Sciatic nerve (tissue), 2 donors: ENCODE results near the gene ZNF622. TPM values are rescaled to one million over a fixed set of nuclear protein-coding genes. Genes with fewer than 3 reads are reported as not detected.

ENCODE experiments used
- ATAC-seq: fragments of 200-7000 bp; cut with Tn5 transposase; one replicate; pipeline ENCODE4 v1.9.1; 2020; ENCODE audit warnings: mild to moderate bottlenecking, moderate library complexity
- DNase-seq: peaks from one replicate; pipeline ENCODE4 v3.0.0-alpha.2; 2020; ENCODE audit warnings: low spot score
- intact Hi-C: fragments of 100-400 bp; cut with DNase I; formaldehyde crosslinking; loops from one replicate; pipeline ENCODE4 v1.14.2; 2022
- total RNA-seq: library from RNA; stranded (reverse); fragmentation: NEBNext Ultra II Directional; extraction: Animal tissue kit (Norgen Biotek cat#: 25700); gene quantifications from one replicate; pipeline ENCODE4 v1.2.1, GENCODE V29; 2021
- donor health status: DM: no; HTN: no; CAD: no.
- donor health status: DM: no; HTN: no; CAD: no.

ZNF622 gene
- total RNA-seq, result 20.4 TPM

- peak; percentile 98 for ATAC-seq
- intact Hi-C loops, result no loop called here
- DNase-seq, result peak; percentile 93
These were observed at the start of gene ZNF622 for GRCh38 chr5:16465544-16466432. Gene ZNF622 (minus strand): TSS chr5:16465800. CDS start chr5:16465665, 135 bp downstream.

- ATAC-seq (no peak), DNase-seq (no peak)
- intact Hi-C loops, result no loop called here
These were observed 44.5 kb upstream of the ZNF622 start for GRCh38 chr5:16510098-16510497.

GRCh38 chr5:16508730-16509531, 43.3 kb upstream of the ZNF622 start:
- ATAC-seq, result peak; percentile 86
- no peak for DNase-seq
- intact Hi-C loops, result no loop called here

- DNase-seq (no peak), ATAC-seq (no peak)
- intact Hi-C loops, result no loop called here
These were observed 42.1 kb upstream of the ZNF622 start for GRCh38 chr5:16507716-16508115.

- intact Hi-C loops, result no loop called here
- no peak for DNase-seq
- ATAC-seq, result no peak
These were observed 40.3 kb upstream of the ZNF622 start for GRCh38 chr5:16505904-16506303.

GRCh38 chr5:16505140-16505891, 39.7 kb upstream of the ZNF622 start:
- intact Hi-C loops, result no loop called here
- ATAC-seq, result no peak
- DNase-seq, result no peak

- intact Hi-C loops, result no loop called here
- DNase-seq, result no peak
- no peak for ATAC-seq
These were observed 39.0 kb upstream of the ZNF622 start for GRCh38 chr5:16504571-16504970.

- intact Hi-C loops, result no loop called here
- ATAC-seq, result no peak
- DNase-seq, result no peak
These were observed 37.3 kb upstream of the ZNF622 start for GRCh38 chr5:16502866-16503265.

GRCh38 chr5:16500024-16500423, 34.4 kb upstream of the ZNF622 start:
- ATAC-seq (no peak), DNase-seq (no peak)
- intact Hi-C loops, result no loop called here

GRCh38 chr5:16497546-16497945, 31.9 kb upstream of the ZNF622 start:
- ATAC-seq, result no peak
- DNase-seq, result no peak
- intact Hi-C loops, result no loop called here

- intact Hi-C loops, result no loop called here
- ATAC-seq (no peak), DNase-seq (no peak)
These were observed 27.7 kb upstream of the ZNF622 start for GRCh38 chr5:16493261-16493660.

GRCh38 chr5:16492398-16493140, 27.0 kb upstream of the ZNF622 start:
- DNase-seq (no peak), ATAC-seq (peak; percentile 42)
- intact Hi-C loops, result no loop called here

GRCh38 chr5:16490911-16491310, 25.3 kb upstream of the ZNF622 start:
- ATAC-seq (no peak), DNase-seq (no peak)
- intact Hi-C loops, result no loop called here

- ATAC-seq, result peak; percentile 93
- intact Hi-C loops, result loop anchor here (10.0 kb wide), 1 partner anchor 1735 kb away; no protein-coding TSS in a partner anchor
- DNase-seq, result no peak
These were observed 23.8 kb upstream of the ZNF622 start for GRCh38 chr5:16489322-16489791.

GRCh38 chr5:16487456-16487855, 21.9 kb upstream of the ZNF622 start:
- intact Hi-C loops, result loop anchor here (10.0 kb wide), 1 partner anchor 1733 kb away; no protein-coding TSS in a partner anchor
- DNase-seq (no peak), ATAC-seq (no peak)

- ATAC-seq, result no peak
- intact Hi-C loops, result loop anchor here (10.0 kb wide), 1 partner anchor 1732 kb away; no protein-coding TSS in a partner anchor
- DNase-seq, result no peak
These were observed 21.1 kb upstream of the ZNF622 start for GRCh38 chr5:16486711-16487111.

- intact Hi-C loops, result loop anchor here (10.0 kb wide), 1 partner anchor 1731 kb away; no protein-coding TSS in a partner anchor
- ATAC-seq, result no peak
These were observed 20.1 kb upstream of the ZNF622 start for GRCh38 chr5:16485656-16486055.

GRCh38 chr5:16484081-16484480, 18.5 kb upstream of the ZNF622 start:
- intact Hi-C loops, result loop anchor here (10.0 kb wide), 1 partner anchor 1729 kb away; no protein-coding TSS in a partner anchor
- DNase-seq (no peak), ATAC-seq (no peak)

More at GRCh38 chr5:16485656-16486055, 20.1 kb upstream of the ZNF622 start:
- no peak for DNase-seq
